PC-9 (cell line): ENCODE results near the gene SPATS2L. TPM values are rescaled to one million over a fixed set of nuclear protein-coding genes. Genes with fewer than 3 reads are reported as not detected.

ENCODE experiments used
- BruUV-seq: library from RNA; stranded (reverse); fragments of 400-500 nt; replicated peaks from 2 replicates; lab custom pipeline; 2021; lab: Mats Ljungman, UMichigan
- CTCF ChIA-PET: fragments of 300-600 bp; sonication (Branson Sonifier 250); formaldehyde crosslinking; loops from one replicate; lab custom pipeline; 2022; ENCODE audit warnings: antibody characterized with exemption; lab: Charles Lee
- POLR2A ChIA-PET: fragments of 300-600 bp; sonication (Branson Sonifier 250); formaldehyde crosslinking; loops from one replicate; lab custom pipeline; 2022; ENCODE audit warnings: antibody characterized with exemption; ENCODE audit not compliant: unreplicated experiment; lab: Charles Lee
- DNase-seq, 2 experiments: peaks; one replicate each; pipeline versions ENCODE4 v3.0.0 to v3.0.0-alpha.2; 2015 to 2022; ENCODE audit warnings: mixed read lengths in 1 of 2
- H2AFZ ChIP-seq: fragments of 200-600 bp; sonication (generic); 2 replicates; pipeline ENCODE4 v1.8.1; 2017; ENCODE audit warnings: antibody characterized with exemption
- H3F3A ChIP-seq: fragments of 200-600 bp; sonication (generic); 2 replicates; pipeline ENCODE4 v1.8.1; 2017; ENCODE audit warnings: antibody characterized with exemption, mild to moderate bottlenecking, low read depth; ENCODE audit not compliant: insufficient read depth
- H3K27ac ChIP-seq: fragments of 200-600 bp; sonication (generic); 2 replicates; pipeline ENCODE4 v1.6.1; 2016; ENCODE audit warnings: mixed run types
- H3K27me3 ChIP-seq: fragments of 200-600 bp; sonication (generic); 2 replicates; pipeline ENCODE4 v1.6.1; 2016; ENCODE audit warnings: low read depth, mixed run types; ENCODE audit not compliant: insufficient read depth
- H3K36me3 ChIP-seq: fragments of 200-600 bp; sonication (generic); 2 replicates; pipeline ENCODE4 v1.6.1; 2016; ENCODE audit warnings: low read depth, mixed run types
- H3K4me1 ChIP-seq: fragments of 200-600 bp; sonication (generic); replicated peaks from 2 replicates; pipeline ENCODE4 v1.6.1; 2016; ENCODE audit warnings: mixed run types; ENCODE audit not compliant: insufficient read depth
- H3K4me2 ChIP-seq: fragments of 200-600 bp; sonication (generic); 2 replicates; pipeline ENCODE4 v1.6.1; 2017; ENCODE audit warnings: mixed run types
- H3K4me3 ChIP-seq: fragments of 200-600 bp; sonication (generic); 2 replicates; pipeline ENCODE4 v1.6.1; 2016; ENCODE audit warnings: mixed run types
- H3K79me2 ChIP-seq: fragments of 200-600 bp; sonication (generic); 2 replicates; pipeline ENCODE4 v1.6.1; 2017; ENCODE audit warnings: low read depth, mixed run types
- H3K9me2 ChIP-seq: fragments of 200-600 bp; sonication (generic); 2 replicates; pipeline ENCODE4 v1.8.1; 2017; ENCODE audit warnings: mild to moderate bottlenecking; ENCODE audit not compliant: insufficient read depth
- H3K9me3 ChIP-seq: fragments of 200-600 bp; sonication (generic); 2 replicates; pipeline ENCODE4 v1.8.1; 2016; ENCODE audit warnings: low read depth; ENCODE audit not compliant: insufficient read depth
- H4K20me1 ChIP-seq: fragments of 200-600 bp; sonication (generic); 2 replicates; pipeline ENCODE4 v1.8.1; 2017; ENCODE audit not compliant: insufficient read depth
- EZH2 ChIP-seq: fragments of 200-600 bp; sonication (generic); IDR thresholded peaks from 2 replicates; pipeline ENCODE4 v1.8.0; 2017; ENCODE audit warnings: antibody characterized with exemption, low read depth
- intact Hi-C: fragments of 100-400 bp; cut with micrococcal nuclease; formaldehyde crosslinking; loops from one replicate; pipeline ENCODE4 v1.10.0; 2022; ENCODE audit not compliant: unreplicated experiment
- total RNA-seq: library from RNA; stranded (reverse); gene quantifications from 2 replicates; pipeline ENCODE4 v1.2.3, GENCODE V29; 2021
- TF ChIP-seq, protein P1 (sequence below): fragments of 200-600 bp; sonication (generic); conservative IDR thresholded peaks from 2 replicates; pipeline ENCODE4 v1.6.1; 2017; ENCODE audit warnings: mixed run types, antibody characterized with exemption, mild to moderate bottlenecking, moderate library complexity

Gene SPATS2L
- total RNA-seq, 1 experiment from 2014 or later: 199 TPM

DNA sequence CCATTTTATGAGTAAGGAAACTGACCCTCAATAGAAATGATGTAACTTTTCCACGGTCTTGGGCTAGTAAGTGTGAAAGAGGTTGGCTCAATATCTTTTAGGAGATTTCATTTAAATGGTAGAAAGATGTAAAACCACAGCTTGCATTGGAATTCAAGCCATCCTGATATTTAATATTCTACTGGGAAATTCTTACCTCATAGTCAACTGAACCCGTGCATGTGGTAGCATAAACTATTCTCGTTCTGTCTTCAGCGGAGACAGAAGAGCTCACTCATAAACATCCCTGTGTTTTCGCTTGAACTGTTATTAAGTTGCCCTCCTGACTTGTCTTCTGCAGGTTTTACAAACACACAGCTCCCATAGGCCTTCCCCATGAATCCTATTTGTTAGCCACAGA is 8.5 kb upstream of the SPATS2L start:
- ChIA-PET POLR2A (no interaction called here), CTCF (no interaction called here)
- H3K4me2 ChIP-seq: no peak overlapping the region
- no peaks in the 10 kb centered on the region for H3K27me3 ChIP-seq
- no peaks in the 10 kb centered on the region for H4K20me1 ChIP-seq
- peaks cover 14% of the 10 kb centered on the region for H3F3A ChIP-seq
- TF ChIP-seq EZH2: no peak
- TF ChIP-seq, protein P1, sequence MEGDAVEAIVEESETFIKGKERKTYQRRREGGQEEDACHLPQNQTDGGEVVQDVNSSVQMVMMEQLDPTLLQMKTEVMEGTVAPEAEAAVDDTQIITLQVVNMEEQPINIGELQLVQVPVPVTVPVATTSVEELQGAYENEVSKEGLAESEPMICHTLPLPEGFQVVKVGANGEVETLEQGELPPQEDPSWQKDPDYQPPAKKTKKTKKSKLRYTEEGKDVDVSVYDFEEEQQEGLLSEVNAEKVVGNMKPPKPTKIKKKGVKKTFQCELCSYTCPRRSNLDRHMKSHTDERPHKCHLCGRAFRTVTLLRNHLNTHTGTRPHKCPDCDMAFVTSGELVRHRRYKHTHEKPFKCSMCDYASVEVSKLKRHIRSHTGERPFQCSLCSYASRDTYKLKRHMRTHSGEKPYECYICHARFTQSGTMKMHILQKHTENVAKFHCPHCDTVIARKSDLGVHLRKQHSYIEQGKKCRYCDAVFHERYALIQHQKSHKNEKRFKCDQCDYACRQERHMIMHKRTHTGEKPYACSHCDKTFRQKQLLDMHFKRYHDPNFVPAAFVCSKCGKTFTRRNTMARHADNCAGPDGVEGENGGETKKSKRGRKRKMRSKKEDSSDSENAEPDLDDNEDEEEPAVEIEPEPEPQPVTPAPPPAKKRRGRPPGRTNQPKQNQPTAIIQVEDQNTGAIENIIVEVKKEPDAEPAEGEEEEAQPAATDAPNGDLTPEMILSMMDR: no peak
- peaks cover 36% of the 10 kb centered on the region for H3K4me1 ChIP-seq
- no peak for DNase-seq
- H2AFZ ChIP-seq: no peak overlapping the region
- no TSS peak for BruUV-seq
- H3K36me3 ChIP-seq: no peaks in the 10 kb centered on the region
- no peaks in the 10 kb centered on the region for H3K9me2 ChIP-seq
- H3K9me3 ChIP-seq: no peaks in the 10 kb centered on the region; the same call in 1 of the 2 replicates
- H3K27ac ChIP-seq: no peak overlapping the region
- intact Hi-C loops: no loop called here
- no peak overlapping the region for H3K4me3 ChIP-seq
- no peaks in the 10 kb centered on the region for H3K79me2 ChIP-seq

GRCh38 chr2:200298816-200299215 is 7.7 kb upstream of the SPATS2L start:
- CTCF ChIA-PET: no interaction called here
- Histone ChIP-seq H3K9me3 (no peaks in the 10 kb centered on the region; the same call in 1 of the 2 replicates), H3K79me2 (no peaks in the 10 kb centered on the region), H3K9me2 (no peaks in the 10 kb centered on the region), H3K27ac (no peak overlapping the region), H3K4me2 (no peak overlapping the region), H3K36me3 (no peaks in the 10 kb centered on the region), H3F3A (peaks cover 19% of the 10 kb centered on the region), H4K20me1 (no peaks in the 10 kb centered on the region), H3K27me3 (no peaks in the 10 kb centered on the region), H2AFZ (no peak overlapping the region), H3K4me3 (no peak overlapping the region), H3K4me1 (peaks cover 44% of the 10 kb centered on the region)
- POLR2A ChIA-PET: no interaction called here
- BruUV-seq: no TSS peak
- intact Hi-C loops: no loop called here
- DNase-seq: no peak
- TF ChIP-seq, protein P1: no peak
- TF ChIP-seq EZH2: no peak

- H3K4me3 ChIP-seq: no peak overlapping the region
- H2AFZ ChIP-seq: no peak overlapping the region
- intact Hi-C loops: loop anchor here (1.0 to 5.0 kb wide), 3 partner anchors 41 to 258 kb away; no protein-coding TSS in a partner anchor
- no peaks in the 10 kb centered on the region for H4K20me1 ChIP-seq
- peaks cover 49% of the 10 kb centered on the region for H3K4me1 ChIP-seq
- BruUV-seq: no TSS peak
- ChIA-PET CTCF (no interaction called here), POLR2A (interaction anchor here (0.5 to 0.6 kb wide), 2 partner anchors 78 to 465 kb away, joined by 3 to 4 read pairs; no protein-coding TSS in a partner anchor)
- H3K9me2 ChIP-seq: no peaks in the 10 kb centered on the region
- H3K27ac ChIP-seq: peak overlapping the region; percentile 53
- no peaks in the 10 kb centered on the region for H3K36me3 ChIP-seq
- TF ChIP-seq, protein P1: no peak
- no peak for TF ChIP-seq EZH2
- no peak for DNase-seq
- peaks cover 19% of the 10 kb centered on the region for H3F3A ChIP-seq
- H3K27me3 ChIP-seq: no peaks in the 10 kb centered on the region
- peak overlapping the region; percentile 17 for H3K4me2 ChIP-seq
- no peaks in the 10 kb centered on the region; the same call in 1 of the 2 replicates for H3K9me3 ChIP-seq
- H3K79me2 ChIP-seq: peaks cover 3% of the 10 kb centered on the region; the same call in 1 of the 2 replicates
These were observed 6.4 kb upstream of the SPATS2L start for GRCh38 chr2:200300065-200300464.
